KOPT-K1 (cell line): ENCODE measurements around the gene PLEKHG5.

ENCODE experiments used
- H3K27ac ChIP-seq: fragments of 200-600 bp; sonication (generic); 2 replicates; pipeline ENCODE4 v1.5.1; 2016; ENCODE audit warnings: antibody characterized with exemption, mild to moderate bottlenecking, low read depth, low read length; ENCODE audit not compliant: poor library complexity, severe bottlenecking
- H3K36me3 ChIP-seq: fragments of 200-600 bp; sonication (generic); 2 replicates; pipeline ENCODE4 v1.5.1; 2017; ENCODE audit warnings: antibody characterized with exemption, mild to moderate bottlenecking, low read length, moderate library complexity; ENCODE audit not compliant: insufficient read depth
- H3K9me3 ChIP-seq: fragments of 200-600 bp; sonication (generic); 2 replicates; pipeline ENCODE4 v1.5.1; 2017; ENCODE audit warnings: antibody characterized with exemption, low read length, mild to moderate bottlenecking; ENCODE audit not compliant: insufficient read depth, poor library complexity, severe bottlenecking

The PLEKHG5 gene

DNA sequence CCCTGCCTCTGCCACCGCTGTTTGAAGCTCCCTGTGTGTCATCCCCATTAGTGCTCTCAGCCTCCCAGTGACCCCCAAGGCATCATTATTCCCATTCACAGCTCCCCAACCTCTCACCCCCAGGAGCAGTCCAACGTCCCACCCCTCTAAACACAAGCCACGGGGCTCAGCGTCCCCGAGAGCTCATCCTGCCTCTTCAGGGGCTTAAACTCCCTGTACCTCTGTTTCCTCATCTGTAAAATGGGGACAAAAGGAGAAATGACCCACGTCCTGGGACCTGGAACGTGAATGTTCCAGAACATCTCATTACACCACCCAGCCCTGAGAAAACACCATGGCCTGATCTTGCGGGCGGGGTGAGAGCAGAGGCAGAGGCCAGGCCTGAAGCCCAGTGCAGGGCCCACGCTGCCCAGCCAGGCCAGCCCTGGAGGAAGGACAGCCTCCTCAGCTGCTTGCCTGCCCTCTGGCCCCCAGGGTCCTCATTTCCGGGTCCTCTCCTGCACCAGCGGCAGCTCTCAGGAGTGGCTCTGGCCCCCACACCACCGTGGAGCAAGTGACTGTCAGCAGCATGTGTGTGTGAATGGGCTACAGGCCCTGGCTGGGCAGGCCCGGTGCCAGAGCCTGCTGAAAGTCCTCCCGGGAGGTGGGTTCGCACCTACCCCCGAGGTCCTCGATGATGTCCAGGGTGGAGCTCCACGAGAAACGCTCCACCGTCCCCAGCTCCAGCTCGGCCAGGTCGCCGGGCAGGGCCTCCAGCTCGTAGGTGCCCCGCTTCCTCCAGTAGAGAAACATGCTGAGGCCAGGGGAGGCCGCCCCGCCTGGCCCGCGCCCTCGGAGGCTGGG lies 14.1 kb upstream of the PLEKHG5 start:
- Histone ChIP-seq H3K27ac (no peak overlapping the region), H3K36me3 (no peaks in the 10 kb centered on the region)

GRCh38 chr1:6504887-6505286 lies 13.4 kb upstream of the PLEKHG5 start:
- H3K9me3 ChIP-seq, result no peaks in the 10 kb centered on the region
- H3K27ac ChIP-seq, result no peak overlapping the region
- H3K36me3 ChIP-seq, result no peaks in the 10 kb centered on the region

More for the DNA sequence above, 14.1 kb upstream of the PLEKHG5 start:
- no peaks in the 10 kb centered on the region for H3K9me3 ChIP-seq

- Histone ChIP-seq H3K36me3 (no peaks in the 10 kb centered on the region), H3K9me3 (no peaks in the 10 kb centered on the region), H3K27ac (no peak overlapping the region)
Measured at GRCh38 chr1:6503884-6504602, 12.6 kb upstream of the PLEKHG5 start.

DNA sequence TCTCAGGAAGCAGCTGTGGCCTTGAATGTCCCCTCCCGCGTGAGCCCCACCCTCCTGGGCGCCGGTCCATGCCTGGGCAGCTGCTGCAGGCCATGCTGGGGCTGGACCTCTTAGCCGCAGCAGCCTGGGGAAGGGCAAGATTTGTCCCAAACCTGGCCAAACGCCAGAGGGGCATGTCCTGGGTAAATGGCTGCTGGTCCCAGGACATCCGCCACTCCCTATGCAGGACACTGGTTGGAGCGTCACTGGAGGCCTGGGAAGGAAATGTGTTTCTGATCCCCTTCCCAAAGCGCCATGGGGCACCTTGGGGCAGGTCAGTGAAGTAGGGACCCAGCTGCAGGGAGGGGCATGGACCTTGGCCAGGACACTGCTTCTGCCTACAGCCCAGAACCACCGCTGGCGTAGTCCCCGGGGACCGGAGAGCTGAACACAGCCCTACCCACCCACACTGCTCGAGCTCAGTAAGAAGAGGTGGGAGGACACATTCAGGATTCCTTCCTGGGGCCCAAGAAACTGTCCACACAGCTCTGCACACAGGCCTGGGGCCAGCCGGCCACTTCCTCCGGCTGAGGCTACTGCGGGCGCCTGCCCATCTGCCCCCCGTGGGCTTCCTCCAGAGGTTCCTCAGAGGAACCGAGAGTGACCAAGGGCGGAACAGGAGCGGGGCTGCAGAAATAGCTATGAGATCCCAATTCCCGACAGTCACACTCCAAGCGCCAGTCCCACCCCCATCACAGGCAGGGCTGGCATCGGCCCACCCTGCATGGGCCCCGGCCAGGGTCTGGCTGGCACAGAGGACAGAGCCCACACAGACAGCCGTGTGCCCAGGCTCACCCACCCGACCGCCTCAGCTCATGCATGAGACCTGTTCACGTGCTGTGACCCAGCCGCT lies 10.8 kb upstream of the PLEKHG5 start:
- H3K27ac ChIP-seq, result no peak overlapping the region
- H3K9me3 ChIP-seq, result no peaks in the 10 kb centered on the region
- H3K36me3 ChIP-seq, result no peaks in the 10 kb centered on the region

DNA sequence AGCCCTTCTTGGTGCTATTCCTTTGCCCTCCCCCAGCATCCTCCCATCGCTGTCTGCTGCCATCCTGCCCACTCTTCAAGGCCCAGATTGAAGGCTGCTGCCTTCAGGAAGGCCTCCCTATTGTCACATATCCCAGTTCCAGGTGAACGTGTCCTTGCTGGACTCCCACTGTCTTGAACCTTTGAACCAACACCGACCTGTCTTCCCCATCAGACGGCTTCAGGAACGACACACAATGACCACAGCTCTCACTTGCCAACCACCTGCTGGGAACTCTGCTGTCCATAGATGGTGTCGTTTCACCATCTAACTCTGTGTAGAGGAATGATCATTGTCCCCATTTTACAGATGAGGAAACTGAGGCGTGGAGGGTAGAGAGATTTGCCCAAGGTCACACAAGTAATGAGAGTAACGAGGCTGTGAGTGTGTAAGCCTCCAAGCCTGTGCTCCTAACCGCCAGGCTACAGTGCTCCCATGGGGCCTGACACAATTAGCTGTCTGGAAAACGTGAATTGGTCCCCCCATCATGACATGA lies 9.9 kb upstream of the PLEKHG5 start:
- H3K36me3 ChIP-seq, result no peaks in the 10 kb centered on the region
- H3K9me3 ChIP-seq, result no peaks in the 10 kb centered on the region
- H3K27ac ChIP-seq, result no peak overlapping the region

GRCh38 chr1:6500544-6501278 lies 9.2 kb upstream of the PLEKHG5 start:
- no peaks in the 10 kb centered on the region for H3K9me3 ChIP-seq
- no peaks in the 10 kb centered on the region for H3K36me3 ChIP-seq
- H3K27ac ChIP-seq, result no peak overlapping the region

DNA sequence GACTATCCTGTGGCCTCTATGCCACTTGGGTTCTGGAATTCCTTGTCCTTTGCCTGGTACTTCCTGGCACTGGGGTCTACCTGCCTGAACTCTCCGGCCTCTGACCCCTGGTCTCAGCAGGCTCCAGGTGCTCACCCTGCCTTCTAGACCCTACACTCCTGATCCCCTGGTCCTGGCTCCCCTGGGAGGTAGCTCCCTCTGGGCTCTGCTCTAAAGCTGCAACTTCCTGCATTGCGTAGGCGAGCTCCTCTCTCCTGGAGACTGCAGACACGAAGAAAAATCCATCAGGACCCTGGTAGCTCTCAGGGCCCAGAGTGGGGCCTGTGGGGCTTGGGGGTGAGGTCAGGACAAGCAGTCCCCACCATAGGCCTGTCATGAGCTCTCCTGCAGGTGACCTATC lies 7.8 kb upstream of the PLEKHG5 start:
- Histone ChIP-seq H3K36me3 (no peaks in the 10 kb centered on the region), H3K9me3 (no peaks in the 10 kb centered on the region), H3K27ac (no peak overlapping the region)

- H3K27ac ChIP-seq, result no peak overlapping the region
- H3K36me3 ChIP-seq, result no peaks in the 10 kb centered on the region
- no peaks in the 10 kb centered on the region for H3K9me3 ChIP-seq
Measured at GRCh38 chr1:6498576-6499111, 7.2 kb upstream of the PLEKHG5 start.

DNA sequence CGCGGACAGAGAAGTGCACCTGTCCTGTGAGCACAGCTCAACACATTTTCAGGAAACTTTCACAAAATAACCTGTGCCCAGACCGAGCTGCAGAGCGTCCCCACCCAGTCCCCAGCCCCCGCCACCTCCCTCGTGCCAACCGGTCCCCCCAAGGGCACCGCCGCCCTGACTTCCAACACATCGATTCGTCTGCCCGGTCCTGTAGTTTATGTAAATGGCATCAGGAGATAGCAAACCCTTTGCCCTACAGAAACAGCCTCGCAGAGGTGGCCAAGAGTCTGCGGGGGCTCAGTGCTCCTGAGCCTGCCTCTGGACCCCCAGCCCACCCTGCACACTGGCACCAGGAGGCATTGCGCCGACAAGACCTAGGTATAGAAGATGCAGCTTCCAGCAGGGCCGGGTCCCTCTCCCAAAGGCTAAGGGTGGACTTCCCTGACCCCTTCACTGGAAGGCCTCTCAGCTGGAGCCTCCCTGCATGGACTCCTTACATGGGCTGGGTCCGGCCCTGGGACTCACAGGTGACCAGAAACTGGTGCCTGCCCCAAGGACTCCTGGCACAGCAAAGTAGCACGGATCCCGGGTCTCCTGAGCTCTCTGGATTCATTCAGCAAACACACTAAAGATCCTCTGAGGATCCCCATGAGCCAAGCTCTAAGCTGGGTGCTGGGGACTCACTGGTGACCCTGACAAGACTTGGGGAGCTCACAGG lies 6.6 kb upstream of the PLEKHG5 start:
- no peak overlapping the region for H3K27ac ChIP-seq

GRCh38 chr1:6497215-6497866 lies 5.9 kb upstream of the PLEKHG5 start:
- H3K27ac ChIP-seq, result no peak overlapping the region
- no peaks in the 10 kb centered on the region for H3K9me3 ChIP-seq

More for the DNA sequence above, 6.6 kb upstream of the PLEKHG5 start:
- Histone ChIP-seq H3K9me3 (no peaks in the 10 kb centered on the region), H3K36me3 (no peaks in the 10 kb centered on the region)

GRCh38 chr1:6496890-6497214 lies 5.4 kb upstream of the PLEKHG5 start:
- Histone ChIP-seq H3K27ac (no peak overlapping the region), H3K9me3 (no peaks in the 10 kb centered on the region), H3K36me3 (no peaks in the 10 kb centered on the region)

More at GRCh38 chr1:6497215-6497866, 5.9 kb upstream of the PLEKHG5 start:
- no peaks in the 10 kb centered on the region for H3K36me3 ChIP-seq

DNA sequence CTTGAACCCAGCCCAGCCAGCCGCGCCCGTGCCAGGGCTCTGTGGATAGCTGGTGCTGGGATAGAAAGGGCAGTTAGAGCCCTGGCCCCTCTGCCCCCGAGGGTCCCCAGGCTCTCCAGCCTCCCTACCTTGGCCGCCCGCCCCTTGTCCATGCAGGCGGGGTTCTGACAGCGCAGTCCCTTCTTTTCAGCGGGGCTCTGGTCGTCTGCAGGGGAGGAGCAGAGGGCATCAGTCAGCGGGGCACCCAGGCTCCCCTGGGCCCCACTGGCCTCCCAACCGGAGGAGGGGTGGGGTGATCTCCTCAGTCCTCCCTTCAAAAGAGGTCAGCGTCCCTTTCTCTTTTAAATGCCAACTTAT lies 4.9 kb upstream of the PLEKHG5 start:
- Histone ChIP-seq H3K9me3 (no peaks in the 10 kb centered on the region), H3K36me3 (no peaks in the 10 kb centered on the region), H3K27ac (no peak overlapping the region)

- Histone ChIP-seq H3K9me3 (no peaks in the 10 kb centered on the region), H3K36me3 (no peaks in the 10 kb centered on the region), H3K27ac (no peak overlapping the region)
Measured at GRCh38 chr1:6495540-6496364, 4.3 kb upstream of the PLEKHG5 start.
